Colonic mucosa (tissue), 4 donors: ENCODE results near the gene KIAA0232. TPM values are rescaled to one million over a fixed set of nuclear protein-coding genes. Genes with fewer than 3 reads are reported as not detected.
A peak's percentile ranks its signal among the peaks of the same experiment; 100 is the strongest.

ENCODE experiments used
- DNase-seq: peaks from one replicate; pipeline ENCODE4 v3.0.0-alpha.2; 2020
- H3K27ac ChIP-seq: fragments of 200-600 bp; one replicate; pipeline ENCODE4 v1.8.0; 2021
- H3K27me3 ChIP-seq: fragments of 200-600 bp; one replicate; pipeline ENCODE4 v1.8.0; 2021
- H3K36me3 ChIP-seq: fragments of 200-600 bp; one replicate; pipeline ENCODE4 v1.8.0; 2021
- H3K4me1 ChIP-seq: fragments of 200-600 bp; one replicate; pipeline ENCODE4 v1.8.0; 2021; ENCODE audit warnings: mild to moderate bottlenecking
- H3K4me3 ChIP-seq: fragments of 200-600 bp; one replicate; pipeline ENCODE4 v1.8.0; 2021
- H3K9ac ChIP-seq, 2 donors: one replicate each; pipeline ENCODE4 v1.7.0; 2013; ENCODE audit warnings: control low read depth in 2 of 2, low read depth in 2 of 2, low read length in 2 of 2
- H3K9me3 ChIP-seq: fragments of 200-600 bp; one replicate; pipeline ENCODE4 v1.8.0; 2021
- intact Hi-C: fragments of 100-400 bp; cut with DNase I; formaldehyde crosslinking; loops from one replicate; pipeline ENCODE4 v1.14.1; 2022
- total RNA-seq, 2 donors: library from RNA; stranded (reverse); fragmentation: NEBNext Ultra II Directional in 1 of 2; extraction: Animal tissue kit (Norgen Biotek cat#: 25700) in 1 of 2; gene quantifications; one replicate each; pipeline ENCODE4 v1.2.1, GENCODE V29; 2021
- TF ChIP-seq, protein P1 (sequence below): fragments of 200-600 bp; IDR thresholded peaks from one replicate; pipeline ENCODE4 v1.8.0; 2022; ENCODE audit warnings: antibody characterized with exemption, mild to moderate bottlenecking
- donor health status: healthy.
- donor health status: DM: no; HTN: no; CAD: no.
- donor health status: DM: no; HTN: no; CAD: no.

Gene KIAA0232
- total RNA-seq, 2 donors from 2014 or later: 20.8 to 32.8 TPM

GRCh38 chr4:6760865-6761264 lies 21.7 kb upstream of the KIAA0232 start:
- no peak for DNase-seq
- H3K27me3 ChIP-seq: no peaks in the 10 kb centered on the region
- no peak overlapping the region for H3K9ac ChIP-seq
- no peak overlapping the region for H3K27ac ChIP-seq
- H3K4me3 ChIP-seq: no peak overlapping the region
- H3K9me3 ChIP-seq: no peaks in the 10 kb centered on the region
- no peaks in the 10 kb centered on the region for H3K36me3 ChIP-seq
- intact Hi-C loops: no loop called here
- TF ChIP-seq, protein P1, sequence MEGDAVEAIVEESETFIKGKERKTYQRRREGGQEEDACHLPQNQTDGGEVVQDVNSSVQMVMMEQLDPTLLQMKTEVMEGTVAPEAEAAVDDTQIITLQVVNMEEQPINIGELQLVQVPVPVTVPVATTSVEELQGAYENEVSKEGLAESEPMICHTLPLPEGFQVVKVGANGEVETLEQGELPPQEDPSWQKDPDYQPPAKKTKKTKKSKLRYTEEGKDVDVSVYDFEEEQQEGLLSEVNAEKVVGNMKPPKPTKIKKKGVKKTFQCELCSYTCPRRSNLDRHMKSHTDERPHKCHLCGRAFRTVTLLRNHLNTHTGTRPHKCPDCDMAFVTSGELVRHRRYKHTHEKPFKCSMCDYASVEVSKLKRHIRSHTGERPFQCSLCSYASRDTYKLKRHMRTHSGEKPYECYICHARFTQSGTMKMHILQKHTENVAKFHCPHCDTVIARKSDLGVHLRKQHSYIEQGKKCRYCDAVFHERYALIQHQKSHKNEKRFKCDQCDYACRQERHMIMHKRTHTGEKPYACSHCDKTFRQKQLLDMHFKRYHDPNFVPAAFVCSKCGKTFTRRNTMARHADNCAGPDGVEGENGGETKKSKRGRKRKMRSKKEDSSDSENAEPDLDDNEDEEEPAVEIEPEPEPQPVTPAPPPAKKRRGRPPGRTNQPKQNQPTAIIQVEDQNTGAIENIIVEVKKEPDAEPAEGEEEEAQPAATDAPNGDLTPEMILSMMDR: no peak
- no peaks in the 10 kb centered on the region for H3K4me1 ChIP-seq

DNA sequence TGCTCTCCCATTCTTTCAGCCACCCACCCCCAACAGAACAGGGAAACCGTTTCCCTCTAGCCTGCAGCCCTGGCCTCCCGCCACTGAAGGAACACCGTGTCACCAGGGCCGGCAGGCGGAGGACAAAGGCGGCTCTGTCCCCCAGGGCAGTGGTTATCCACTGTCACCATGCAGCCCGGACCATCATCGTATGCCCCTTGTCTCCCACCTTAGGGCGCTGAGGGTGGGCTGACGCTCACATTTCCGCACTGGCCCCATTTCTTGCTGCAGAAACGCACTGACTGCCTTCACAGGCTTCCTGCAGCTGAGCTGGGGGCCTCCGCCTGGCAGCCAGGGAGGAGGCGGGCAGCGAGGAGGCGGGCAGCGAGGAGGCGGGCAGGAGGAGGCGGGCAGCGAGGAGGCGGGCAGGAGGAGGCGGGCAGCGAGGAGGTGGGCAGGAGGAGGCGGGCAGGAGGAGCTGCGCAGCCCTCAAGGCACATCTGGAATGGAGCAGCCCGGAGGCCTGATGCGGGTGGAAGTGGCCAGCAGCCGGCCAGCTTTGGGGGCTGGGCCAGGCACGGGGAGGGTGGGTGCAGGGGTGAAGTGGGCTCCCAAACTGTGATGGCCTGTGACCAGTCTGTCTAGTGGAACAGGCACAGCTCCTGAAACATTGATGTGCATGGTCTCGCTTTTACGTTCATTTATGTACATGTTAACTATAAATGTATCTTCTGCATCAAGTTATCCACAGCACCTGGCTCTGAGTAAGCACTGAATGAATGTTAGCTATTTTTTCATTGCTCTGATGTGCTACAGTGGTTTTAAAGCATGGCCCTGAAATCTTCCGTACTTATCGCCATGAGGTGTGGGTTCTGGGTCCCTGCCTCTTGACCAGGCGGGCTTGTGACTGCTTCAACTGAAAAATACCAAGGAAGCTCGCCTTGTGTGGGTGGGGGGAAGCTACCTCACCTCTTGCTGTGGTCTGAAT lies 20.6 kb upstream of the KIAA0232 start:
- Histone ChIP-seq H3K27me3 (no peaks in the 10 kb centered on the region), H3K9me3 (no peaks in the 10 kb centered on the region), H3K4me3 (no peak overlapping the region), H3K27ac (no peak overlapping the region), H3K4me1 (no peaks in the 10 kb centered on the region), H3K36me3 (no peaks in the 10 kb centered on the region), H3K9ac (no peak overlapping the region)
- TF ChIP-seq, protein P1: no peak
- DNase-seq: no peak
- intact Hi-C loops: no loop called here

DNA sequence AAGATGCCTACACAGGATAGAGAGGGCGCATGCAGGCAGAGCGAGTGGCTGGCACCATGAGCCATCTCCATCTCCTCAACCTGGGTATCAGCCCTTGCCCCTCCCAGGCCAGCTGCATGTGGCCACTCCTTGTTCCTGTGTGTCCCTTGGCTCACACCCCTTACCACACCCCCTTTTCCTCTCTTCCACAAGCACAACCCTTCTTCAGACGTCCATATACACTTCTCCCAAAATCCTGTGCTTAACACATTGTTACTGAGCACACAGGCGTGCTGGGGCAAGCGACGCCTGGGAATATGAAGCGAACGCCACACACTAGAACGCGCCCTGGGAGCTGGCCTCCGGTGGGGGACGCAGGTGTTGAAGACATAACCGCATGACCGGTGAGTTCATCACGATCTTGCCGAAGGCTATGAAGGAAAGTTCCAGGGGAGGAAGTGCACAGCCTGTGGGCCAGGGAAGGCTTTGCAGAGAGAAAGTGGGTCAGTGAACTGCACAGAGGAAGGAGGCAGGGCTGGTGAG lies 19.1 kb upstream of the KIAA0232 start:
- Histone ChIP-seq H3K27ac (no peak overlapping the region), H3K4me3 (no peak overlapping the region), H3K4me1 (peaks cover 3% of the 10 kb centered on the region), H3K36me3 (no peaks in the 10 kb centered on the region), H3K9ac (no peak overlapping the region), H3K9me3 (no peaks in the 10 kb centered on the region), H3K27me3 (no peaks in the 10 kb centered on the region)
- DNase-seq: peak; percentile 37
- intact Hi-C loops: no loop called here
- TF ChIP-seq, protein P1: no peak

DNA sequence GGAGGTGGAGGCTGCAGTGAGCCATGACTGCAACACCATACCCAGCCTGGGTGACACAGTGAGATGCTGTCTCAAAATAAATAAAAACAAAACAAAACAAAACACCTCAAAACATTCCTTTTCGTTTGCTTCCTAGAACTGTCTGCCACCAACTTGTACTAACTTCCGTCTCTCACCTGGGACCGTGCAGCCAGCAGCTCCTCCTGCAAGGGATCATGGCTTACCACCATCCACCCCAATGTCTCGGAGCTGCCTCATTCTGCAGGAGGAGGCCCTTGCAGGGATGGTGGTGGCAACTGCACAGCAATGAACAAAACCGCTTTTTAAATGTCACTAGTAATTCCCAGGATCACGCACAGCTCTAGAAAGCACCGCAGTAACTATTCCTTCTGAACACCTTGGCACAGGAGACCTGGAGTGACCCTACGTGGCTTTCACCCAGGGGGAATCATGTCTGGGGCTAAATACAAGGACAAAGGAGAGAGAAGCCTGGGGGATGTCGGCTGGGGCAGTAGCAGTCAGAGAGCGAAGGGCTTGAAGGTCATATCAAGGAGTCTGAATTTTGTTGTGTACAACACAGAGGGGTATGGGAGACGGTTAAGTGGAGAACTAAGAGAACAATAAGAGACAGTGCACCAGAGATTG lies 17.4 kb upstream of the KIAA0232 start:
- H3K9ac ChIP-seq: no peak overlapping the region
- H3K27ac ChIP-seq: no peak overlapping the region
- TF ChIP-seq, protein P1: no peak
- H3K4me1 ChIP-seq: peaks cover 13% of the 10 kb centered on the region
- no peak for DNase-seq
- no peak overlapping the region for H3K4me3 ChIP-seq
- no peaks in the 10 kb centered on the region for H3K36me3 ChIP-seq
- H3K27me3 ChIP-seq: no peaks in the 10 kb centered on the region
- intact Hi-C loops: no loop called here
- H3K9me3 ChIP-seq: no peaks in the 10 kb centered on the region

GRCh38 chr4:6765703-6766102 lies 16.8 kb upstream of the KIAA0232 start:
- DNase-seq: no peak
- Histone ChIP-seq H3K27me3 (no peaks in the 10 kb centered on the region), H3K9me3 (no peaks in the 10 kb centered on the region), H3K27ac (no peak overlapping the region), H3K4me3 (no peak overlapping the region), H3K9ac (no peak overlapping the region), H3K36me3 (no peaks in the 10 kb centered on the region), H3K4me1 (peaks cover 13% of the 10 kb centered on the region)
- TF ChIP-seq, protein P1: no peak
- intact Hi-C loops: no loop called here
